ENCODE results near the gene CES3.

GRCh38 chr16:66988197-66988788 lies 27.2 kb downstream of the CES3 start, which contains the start of gene CES4A:
- no peak for TF ChIP-seq CTCF (IDR thresholded peaks at IDR 0.05)
- TF ChIP-seq POLR2A (IDR thresholded peaks at IDR 0.05), result no peak
- TF ChIP-seq EP300 (IDR thresholded peaks at IDR 0.05), result no peak
